ENCODE data around the gene BCAS1.

- TF ChIP-seq CTCF (IDR thresholded peaks at IDR 0.05; ENCODE audit: low read length) (no peak), EZH2 (optimal IDR thresholded peaks at IDR 0.05; ENCODE audit: low read depth, low read length) (no peak), EZH2phosphoT487 (IDR thresholded peaks at IDR 0.05; ENCODE audit: low read length) (no peak)
Observed at GRCh38 chr20:54004445-54004844, 65.9 kb downstream of the BCAS1 start.
